ENCODE results near the gene RNU6-7. TPM values are rescaled to one million over a fixed set of nuclear protein-coding genes. Genes with fewer than 3 reads are reported as not detected.

Gene RNU6-7
- total RNA-seq, 1 donor: not detected

GRCh38 chr14:32246751-32247150, 44.9 kb downstream of the RNU6-7 start:
- Histone ChIP-seq H3K79me2 (ENCODE audit: insufficient read depth, low read length) (no peaks in the 10 kb centered on the region), H3K27ac (ENCODE audit: low read depth, low read length) (no peak overlapping the region), H3K4me1 (ENCODE audit: insufficient read depth, low read length) (no peaks in the 10 kb centered on the region), H3K27me3 (ENCODE audit: insufficient read depth, low read length) (peaks cover 5% of the 10 kb centered on the region), H3K9me3 (ENCODE audit: low read depth, low read length) (no peaks in the 10 kb centered on the region), H2AFZ (ENCODE audit: low read length) (no peak overlapping the region), H3K4me2 (ENCODE audit: insufficient read depth, low read length) (no peak overlapping the region), H4K20me1 (ENCODE audit: insufficient read depth, low read length) (no peaks in the 10 kb centered on the region), H3K4me3 (ENCODE audit: insufficient read depth, low read length) (no peak overlapping the region), H3K36me3 (ENCODE audit: insufficient read depth, low read length) (no peaks in the 10 kb centered on the region)
- TF ChIP-seq, protein P1, sequence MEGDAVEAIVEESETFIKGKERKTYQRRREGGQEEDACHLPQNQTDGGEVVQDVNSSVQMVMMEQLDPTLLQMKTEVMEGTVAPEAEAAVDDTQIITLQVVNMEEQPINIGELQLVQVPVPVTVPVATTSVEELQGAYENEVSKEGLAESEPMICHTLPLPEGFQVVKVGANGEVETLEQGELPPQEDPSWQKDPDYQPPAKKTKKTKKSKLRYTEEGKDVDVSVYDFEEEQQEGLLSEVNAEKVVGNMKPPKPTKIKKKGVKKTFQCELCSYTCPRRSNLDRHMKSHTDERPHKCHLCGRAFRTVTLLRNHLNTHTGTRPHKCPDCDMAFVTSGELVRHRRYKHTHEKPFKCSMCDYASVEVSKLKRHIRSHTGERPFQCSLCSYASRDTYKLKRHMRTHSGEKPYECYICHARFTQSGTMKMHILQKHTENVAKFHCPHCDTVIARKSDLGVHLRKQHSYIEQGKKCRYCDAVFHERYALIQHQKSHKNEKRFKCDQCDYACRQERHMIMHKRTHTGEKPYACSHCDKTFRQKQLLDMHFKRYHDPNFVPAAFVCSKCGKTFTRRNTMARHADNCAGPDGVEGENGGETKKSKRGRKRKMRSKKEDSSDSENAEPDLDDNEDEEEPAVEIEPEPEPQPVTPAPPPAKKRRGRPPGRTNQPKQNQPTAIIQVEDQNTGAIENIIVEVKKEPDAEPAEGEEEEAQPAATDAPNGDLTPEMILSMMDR (IDR thresholded peaks at IDR 0.05; ENCODE audit: extremely low read depth, low read depth, low read length): no peak
- DNase-seq (ENCODE audit: insufficient read length, low spot score, missing footprints): no peak

GRCh38 chr14:32249371-32249770, 47.5 kb downstream of the RNU6-7 start:
- H3K4me2 ChIP-seq (ENCODE audit: insufficient read depth, low read length): no peak overlapping the region
- no peaks in the 10 kb centered on the region for H3K36me3 ChIP-seq (ENCODE audit: insufficient read depth, low read length)
- H3K79me2 ChIP-seq (ENCODE audit: insufficient read depth, low read length): no peaks in the 10 kb centered on the region
- TF ChIP-seq, protein P1 (IDR thresholded peaks at IDR 0.05; ENCODE audit: extremely low read depth, low read depth, low read length): no peak
- H2AFZ ChIP-seq (ENCODE audit: low read length): no peak overlapping the region
- H3K4me3 ChIP-seq (ENCODE audit: insufficient read depth, low read length): no peak overlapping the region
- no peaks in the 10 kb centered on the region for H3K4me1 ChIP-seq (ENCODE audit: insufficient read depth, low read length)
- no peaks in the 10 kb centered on the region for H4K20me1 ChIP-seq (ENCODE audit: insufficient read depth, low read length)
- DNase-seq (ENCODE audit: insufficient read length, low spot score, missing footprints): no peak
- H3K9me3 ChIP-seq (ENCODE audit: low read depth, low read length): no peaks in the 10 kb centered on the region
- H3K27ac ChIP-seq (ENCODE audit: low read depth, low read length): no peak overlapping the region
- H3K27me3 ChIP-seq (ENCODE audit: insufficient read depth, low read length): peaks cover 2% of the 10 kb centered on the region

- no peaks in the 10 kb centered on the region for H3K9me3 ChIP-seq (ENCODE audit: low read depth, low read length)
- TF ChIP-seq, protein P1 (IDR thresholded peaks at IDR 0.05; ENCODE audit: extremely low read depth, low read depth, low read length): no peak
These were observed 47.9 kb downstream of the RNU6-7 start for GRCh38 chr14:32249780-32250179.

DNA sequence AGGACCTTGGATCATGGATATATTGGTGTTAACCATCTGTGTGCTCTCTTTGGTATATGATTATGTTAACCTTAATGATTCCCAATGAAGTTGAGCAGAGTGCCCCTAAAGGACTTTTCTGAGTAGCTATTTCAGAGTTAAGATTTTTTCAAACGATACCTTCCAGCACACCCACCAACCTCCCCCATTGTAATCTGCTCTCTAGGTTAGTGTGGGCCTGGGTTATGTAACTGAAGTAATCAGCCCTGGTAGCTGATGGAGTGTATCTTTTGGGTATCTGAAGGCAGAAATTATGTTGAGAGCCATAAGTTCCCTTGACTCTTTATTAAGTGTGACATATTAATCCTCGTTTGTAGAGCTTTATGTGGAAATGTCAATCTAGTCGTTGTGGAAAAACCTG, 48.8 kb downstream of the RNU6-7 start:
- no peak for DNase-seq (ENCODE audit: insufficient read length, low spot score, missing footprints)
- Histone ChIP-seq H3K36me3 (ENCODE audit: insufficient read depth, low read length) (no peaks in the 10 kb centered on the region), H3K4me3 (ENCODE audit: insufficient read depth, low read length) (no peak overlapping the region), H3K27ac (ENCODE audit: low read depth, low read length) (no peak overlapping the region), H3K79me2 (ENCODE audit: insufficient read depth, low read length) (no peaks in the 10 kb centered on the region), H3K4me1 (ENCODE audit: insufficient read depth, low read length) (no peaks in the 10 kb centered on the region), H3K27me3 (ENCODE audit: insufficient read depth, low read length) (peaks cover 2% of the 10 kb centered on the region), H4K20me1 (ENCODE audit: insufficient read depth, low read length) (no peaks in the 10 kb centered on the region), H3K4me2 (ENCODE audit: insufficient read depth, low read length) (no peak overlapping the region), H3K9me3 (ENCODE audit: low read depth, low read length) (no peaks in the 10 kb centered on the region), H2AFZ (ENCODE audit: low read length) (no peak overlapping the region)
- TF ChIP-seq, protein P1 (IDR thresholded peaks at IDR 0.05; ENCODE audit: extremely low read depth, low read depth, low read length): no peak

More at GRCh38 chr14:32249780-32250179, 47.9 kb downstream of the RNU6-7 start:
- DNase-seq (ENCODE audit: insufficient read length, low spot score, missing footprints): no peak
- Histone ChIP-seq H3K27ac (ENCODE audit: low read depth, low read length) (no peak overlapping the region), H3K27me3 (ENCODE audit: insufficient read depth, low read length) (peaks cover 2% of the 10 kb centered on the region), H3K4me1 (ENCODE audit: insufficient read depth, low read length) (no peaks in the 10 kb centered on the region), H3K36me3 (ENCODE audit: insufficient read depth, low read length) (no peaks in the 10 kb centered on the region), H3K79me2 (ENCODE audit: insufficient read depth, low read length) (no peaks in the 10 kb centered on the region), H3K4me3 (ENCODE audit: insufficient read depth, low read length) (no peak overlapping the region), H4K20me1 (ENCODE audit: insufficient read depth, low read length) (no peaks in the 10 kb centered on the region), H3K4me2 (ENCODE audit: insufficient read depth, low read length) (no peak overlapping the region), H2AFZ (ENCODE audit: low read length) (no peak overlapping the region)
